Activated CD4-positive, alpha-beta T cell treated with anti-CD3 and anti-CD28 coated beads for 48 hours (primary cell): ENCODE measurements around the gene ARV1.
"Not testable (repeated sequence)": the region's sequence is repeated elsewhere in the genome, so short reads cannot be mapped to it uniquely, and the experiment has no call there.

Source experiments
- DNase-seq: peaks from one replicate; pipeline ENCODE4 v3.0.0-alpha.2; 2020

ARV1 gene

DNA sequence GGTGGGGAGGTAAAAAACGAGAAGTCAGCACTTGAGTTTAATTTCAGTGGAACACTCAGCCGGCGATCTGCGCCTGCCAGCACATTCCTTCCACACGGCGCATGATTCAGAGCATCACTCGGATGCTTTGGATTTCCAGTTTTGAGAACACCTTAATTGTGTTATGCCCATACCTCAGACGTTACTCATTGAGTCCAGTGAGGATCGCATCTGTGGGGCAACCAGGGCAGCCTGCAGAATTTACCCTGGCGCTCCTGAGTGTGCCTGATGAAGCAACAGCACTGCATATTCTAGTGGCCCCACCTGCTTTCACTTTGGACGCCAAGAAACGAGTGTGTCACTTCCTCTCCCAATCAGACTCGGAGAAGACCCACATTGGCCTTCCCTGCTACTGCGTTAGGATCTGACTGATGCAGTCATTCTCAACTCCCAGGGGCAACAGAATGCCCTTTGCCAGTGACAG lies 41.3 kb downstream of the ARV1 start:
- DNase-seq: peak; percentile 17

- no peak for DNase-seq
Observed at GRCh38 chr1:231020816-231021215, 41.9 kb downstream of the ARV1 start.

DNA sequence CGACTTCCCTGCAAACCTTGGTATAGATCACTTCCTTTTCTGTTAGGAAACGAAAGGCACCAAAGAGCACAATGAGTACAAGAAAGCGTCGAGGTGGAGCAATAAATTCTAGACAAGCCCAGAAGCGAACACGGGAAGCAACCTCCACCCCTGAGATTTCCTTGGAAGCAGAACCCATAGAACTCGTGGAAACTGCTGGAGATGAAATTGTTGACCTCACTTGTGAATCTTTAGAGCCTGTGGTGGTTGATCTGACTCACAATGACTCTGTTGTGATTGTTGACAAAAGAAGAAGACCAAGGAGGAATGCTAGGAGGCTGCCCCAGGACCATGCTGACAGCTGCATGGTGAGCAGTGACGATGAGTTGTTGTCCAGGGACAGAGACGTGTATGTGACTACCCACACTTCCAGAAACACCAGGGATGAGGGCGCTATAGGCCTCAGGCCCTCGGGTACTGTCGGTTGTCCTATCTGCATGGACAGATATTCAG lies 42.7 kb downstream of the ARV1 start:
- DNase-seq: no peak

- not testable (repeated sequence) for DNase-seq
Observed at GRCh38 chr1:231022543-231022942, 43.6 kb downstream of the ARV1 start.

GRCh38 chr1:231023150-231023549 lies 44.3 kb downstream of the ARV1 start:
- no peak for DNase-seq

DNA sequence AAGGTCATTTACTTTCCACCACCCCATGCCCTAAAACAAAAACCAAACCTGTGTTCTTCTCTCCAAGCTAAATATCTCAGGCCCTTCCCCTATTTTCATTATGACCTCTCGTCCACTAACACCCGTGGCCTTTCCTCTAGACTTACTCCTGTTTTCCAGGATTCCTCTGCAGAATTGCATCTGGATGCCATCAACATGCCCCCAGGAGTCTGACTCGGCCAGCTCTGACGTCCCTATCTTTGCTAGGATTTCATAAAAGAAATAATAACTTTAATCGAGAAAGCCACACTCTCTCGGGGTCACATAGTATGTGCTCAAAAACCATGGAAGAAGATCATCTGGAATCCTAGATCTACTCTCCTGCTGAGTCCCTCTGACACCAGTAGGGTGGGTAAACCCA lies 47.7 kb downstream of the ARV1 start:
- no peak for DNase-seq

DNA sequence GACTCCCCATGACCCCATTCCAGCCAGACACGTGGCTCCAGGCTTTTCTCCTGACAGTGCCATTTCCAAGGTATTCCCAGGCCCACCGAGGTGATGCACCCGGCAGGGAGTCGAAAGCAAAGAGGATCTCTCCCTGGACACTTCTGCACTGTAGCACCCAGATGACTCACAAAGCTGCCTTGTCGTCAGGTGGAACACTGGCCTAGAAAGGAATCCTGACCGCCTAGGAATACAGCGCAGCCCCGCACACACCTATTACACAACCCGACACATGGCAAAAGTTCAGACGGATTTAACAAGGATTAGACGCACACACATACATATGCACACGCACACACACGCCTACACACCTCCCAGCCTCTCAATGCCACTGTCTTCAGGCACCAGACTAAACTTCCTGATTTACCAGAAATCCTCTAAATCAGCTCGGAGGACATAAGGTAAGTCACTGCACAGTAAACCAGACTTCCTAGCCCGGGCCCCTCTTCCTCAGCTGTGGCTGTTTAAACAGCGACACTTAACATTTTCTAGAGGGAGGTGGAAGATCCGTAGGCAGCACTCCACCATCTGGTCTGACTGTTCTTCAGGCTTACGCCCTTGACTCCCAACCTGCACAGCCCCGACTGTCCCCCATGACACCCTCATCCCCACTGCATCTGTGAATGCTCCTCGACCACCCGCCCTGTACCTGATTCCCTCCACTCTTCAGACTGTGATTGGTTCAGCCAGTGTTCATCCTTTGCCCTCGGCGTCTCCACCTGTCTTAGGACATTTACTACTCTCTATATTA lies 48.4 kb downstream of the ARV1 start:
- DNase-seq: no peak

DNA sequence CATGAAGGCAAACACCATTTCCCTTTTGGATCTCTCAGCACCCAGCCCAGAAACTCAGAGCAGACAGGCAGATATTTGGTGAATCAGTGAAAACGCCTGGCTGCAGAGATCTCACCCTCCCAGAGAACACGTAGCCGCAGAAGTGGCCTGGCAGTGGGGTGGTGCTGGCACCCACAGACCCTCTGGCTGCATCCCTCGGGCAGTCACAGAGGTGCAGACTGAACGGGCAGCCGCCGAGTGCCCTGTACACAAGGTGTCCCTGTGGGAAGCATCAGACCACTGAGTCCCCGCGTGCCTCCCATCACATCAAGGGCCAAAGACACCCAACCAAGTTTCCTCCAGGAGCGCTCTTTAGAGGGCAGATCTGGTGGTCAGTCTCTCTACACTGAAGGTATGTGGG lies 49.1 kb downstream of the ARV1 start:
- no peak for DNase-seq

DNA sequence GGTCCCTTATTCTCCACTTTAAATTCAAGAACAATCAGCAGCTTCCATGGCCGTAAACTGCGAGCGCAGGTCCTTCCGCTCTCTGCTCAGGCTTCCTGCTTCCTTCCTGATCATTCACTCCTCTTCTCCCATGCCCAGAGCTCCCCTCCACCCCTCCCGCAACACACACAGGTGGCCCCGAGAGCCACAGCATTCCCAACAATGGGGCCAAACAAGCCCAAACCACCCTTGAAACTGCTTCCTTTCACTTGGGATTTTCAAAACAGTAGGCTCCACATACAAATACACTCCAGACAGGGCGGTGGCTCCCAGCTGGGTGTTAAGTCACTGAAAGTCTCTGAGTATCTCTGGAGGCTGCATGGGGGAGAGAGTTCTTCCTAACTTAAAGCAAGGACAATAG lies 49.8 kb downstream of the ARV1 start:
- DNase-seq: no peak

DNA sequence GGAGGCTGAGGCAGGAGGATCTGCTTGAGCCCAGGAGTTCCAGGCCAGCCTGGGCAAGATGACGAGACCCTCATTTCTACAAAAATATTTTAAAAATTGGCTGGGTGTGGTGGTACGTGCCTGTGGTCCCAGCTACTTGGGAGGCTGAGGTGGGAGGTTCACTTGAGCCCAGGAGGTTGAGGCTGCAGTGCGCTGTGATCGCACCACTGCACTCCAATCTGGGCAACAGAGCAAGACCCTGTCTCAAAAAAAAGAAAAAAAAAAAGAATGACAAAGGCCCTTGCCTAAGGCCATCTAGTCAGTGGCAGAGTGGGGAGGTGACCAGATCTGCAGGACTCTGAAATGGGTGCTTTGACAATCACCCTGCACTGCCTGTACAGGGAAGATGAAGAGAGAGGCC lies 50.4 kb downstream of the ARV1 start:
- DNase-seq: not testable (repeated sequence)

DNA sequence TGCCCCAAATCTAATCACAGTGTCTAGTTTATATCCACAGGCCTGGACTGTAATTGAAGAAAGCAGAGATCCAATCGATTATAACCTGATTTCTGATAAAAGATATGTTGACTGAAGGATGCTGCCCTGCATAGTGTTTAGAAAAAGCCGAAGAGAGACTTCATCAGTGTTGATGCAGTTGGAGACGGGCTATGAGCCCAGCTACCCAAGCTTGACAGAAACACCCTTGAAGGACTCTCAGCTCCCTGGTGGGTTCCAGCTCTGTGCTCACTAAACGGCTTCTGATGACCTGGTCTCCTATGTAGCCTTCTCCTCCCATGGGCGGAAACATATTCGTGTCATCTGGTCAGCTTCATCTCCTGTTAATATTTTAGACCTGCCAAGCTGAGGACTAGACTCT lies 50.9 kb downstream of the ARV1 start:
- DNase-seq: no peak

- DNase-seq: no peak
Observed at GRCh38 chr1:231032963-231033362, 54.1 kb downstream of the ARV1 start.

GRCh38 chr1:231035799-231036198 lies 56.9 kb downstream of the ARV1 start:
- no peak for DNase-seq

DNA sequence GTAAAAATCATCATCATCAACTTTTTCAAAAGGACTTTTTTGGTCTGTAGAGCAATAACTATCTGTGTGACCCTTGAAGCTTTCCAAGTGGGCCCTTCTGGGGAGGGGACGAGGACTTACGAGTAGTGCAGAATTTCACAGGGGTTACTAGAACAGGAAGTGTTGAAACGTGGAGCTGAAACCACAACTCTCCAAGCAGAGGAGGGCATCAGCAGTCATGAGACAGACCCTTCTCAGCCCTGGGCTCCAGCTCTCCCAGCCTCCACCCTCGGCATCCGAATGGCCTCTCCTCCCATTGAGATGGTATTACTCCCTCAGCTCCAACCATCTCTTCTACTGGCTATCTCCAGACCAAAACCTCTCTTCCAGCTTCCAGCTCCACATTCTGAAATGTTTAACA lies 57.5 kb downstream of the ARV1 start:
- no peak for DNase-seq

DNA sequence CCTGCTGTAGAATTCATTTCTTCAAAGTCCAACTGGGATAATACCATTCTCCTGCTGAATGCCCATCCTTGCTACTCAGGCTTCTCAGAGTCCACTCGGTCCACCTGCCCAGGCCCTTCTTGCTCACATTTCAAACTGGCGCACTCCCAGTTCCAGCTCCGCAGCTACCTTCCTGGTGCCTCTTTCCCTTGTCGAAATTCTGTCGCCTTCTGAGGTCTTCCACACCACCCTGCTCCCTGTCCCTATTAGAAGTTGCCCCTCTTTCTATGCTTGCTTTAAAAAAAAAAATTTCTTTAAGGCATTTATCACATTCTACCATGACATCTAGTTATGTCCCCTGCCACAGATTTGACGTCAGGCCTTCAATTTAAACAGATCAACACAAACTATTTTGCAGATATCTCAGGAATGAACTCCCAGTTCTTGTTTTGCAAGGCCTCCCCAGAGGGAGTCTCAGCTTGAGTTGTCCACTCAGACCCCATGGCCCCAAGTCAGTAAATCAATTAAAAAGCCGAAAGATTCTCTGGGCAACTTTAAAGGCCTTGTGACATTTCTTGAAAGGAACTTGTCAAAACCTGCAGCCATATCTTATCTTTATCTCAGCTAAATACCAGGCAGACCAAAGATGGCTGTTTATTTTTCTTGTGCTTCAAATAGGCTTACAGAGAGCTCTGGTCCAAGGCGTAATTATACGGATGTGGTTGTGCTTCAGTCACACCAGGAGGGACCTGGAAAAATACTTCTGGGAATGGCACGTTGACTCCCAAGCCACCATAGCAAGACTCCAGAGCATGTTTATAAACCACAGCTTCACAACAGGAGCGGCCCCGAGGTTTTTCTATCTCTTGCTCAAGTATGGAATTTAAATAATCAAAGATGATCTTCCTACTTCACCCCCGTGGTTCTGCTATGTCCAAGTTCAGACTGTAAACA lies 59.0 kb downstream of the ARV1 start:
- DNase-seq: no peak

DNA sequence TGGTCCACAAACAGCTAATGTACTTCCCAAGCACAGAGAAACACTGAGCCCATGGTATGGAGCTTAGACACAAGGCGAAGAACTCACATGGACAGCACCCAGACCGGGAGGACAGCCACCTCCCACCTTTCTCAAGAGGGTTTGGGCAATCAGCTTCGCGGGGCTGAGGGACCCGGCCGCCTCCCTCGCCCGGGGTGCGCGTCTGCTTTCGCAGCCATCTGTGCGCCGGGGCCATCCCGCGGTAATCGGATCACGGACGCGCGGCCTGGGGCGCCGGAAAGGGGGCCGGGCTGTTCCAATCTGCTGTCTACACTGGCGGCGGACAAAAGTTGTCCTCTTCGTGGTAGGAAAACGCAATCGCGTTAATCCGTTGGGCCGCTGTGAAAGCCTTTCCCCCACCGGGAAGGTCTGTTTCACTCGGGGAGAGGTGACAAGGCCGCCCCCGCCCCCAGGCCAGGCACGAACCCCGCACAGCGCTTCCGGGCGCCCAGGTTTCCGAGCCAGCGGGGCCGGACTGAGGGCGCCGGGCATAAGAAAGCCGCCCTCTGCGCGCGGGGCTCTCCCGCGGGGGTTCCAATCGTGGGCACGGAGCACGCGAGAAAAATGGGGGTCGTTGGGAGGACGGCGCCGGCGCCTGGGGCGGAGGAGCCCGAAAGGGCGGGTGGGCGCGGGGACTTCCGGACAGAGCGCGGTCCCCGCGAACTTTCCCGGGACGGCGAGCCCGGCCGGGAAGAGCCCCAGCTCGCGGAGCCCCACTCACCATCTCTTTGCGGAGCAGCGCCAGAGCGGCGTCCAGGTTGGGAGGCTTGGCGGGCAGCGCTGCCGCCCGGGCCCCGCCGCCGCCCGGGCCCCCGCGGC lies 60.5 kb downstream of the ARV1 start:
- peak; percentile 52 for DNase-seq

GRCh38 chr1:231040019-231040799 lies 61.3 kb downstream of the ARV1 start, which contains the start of gene FAM89A:
Gene FAM89A (minus strand): TSS chr1:231040254. CDS start chr1:231040211, 43 bp downstream.
- DNase-seq: peak; percentile 75

DNA sequence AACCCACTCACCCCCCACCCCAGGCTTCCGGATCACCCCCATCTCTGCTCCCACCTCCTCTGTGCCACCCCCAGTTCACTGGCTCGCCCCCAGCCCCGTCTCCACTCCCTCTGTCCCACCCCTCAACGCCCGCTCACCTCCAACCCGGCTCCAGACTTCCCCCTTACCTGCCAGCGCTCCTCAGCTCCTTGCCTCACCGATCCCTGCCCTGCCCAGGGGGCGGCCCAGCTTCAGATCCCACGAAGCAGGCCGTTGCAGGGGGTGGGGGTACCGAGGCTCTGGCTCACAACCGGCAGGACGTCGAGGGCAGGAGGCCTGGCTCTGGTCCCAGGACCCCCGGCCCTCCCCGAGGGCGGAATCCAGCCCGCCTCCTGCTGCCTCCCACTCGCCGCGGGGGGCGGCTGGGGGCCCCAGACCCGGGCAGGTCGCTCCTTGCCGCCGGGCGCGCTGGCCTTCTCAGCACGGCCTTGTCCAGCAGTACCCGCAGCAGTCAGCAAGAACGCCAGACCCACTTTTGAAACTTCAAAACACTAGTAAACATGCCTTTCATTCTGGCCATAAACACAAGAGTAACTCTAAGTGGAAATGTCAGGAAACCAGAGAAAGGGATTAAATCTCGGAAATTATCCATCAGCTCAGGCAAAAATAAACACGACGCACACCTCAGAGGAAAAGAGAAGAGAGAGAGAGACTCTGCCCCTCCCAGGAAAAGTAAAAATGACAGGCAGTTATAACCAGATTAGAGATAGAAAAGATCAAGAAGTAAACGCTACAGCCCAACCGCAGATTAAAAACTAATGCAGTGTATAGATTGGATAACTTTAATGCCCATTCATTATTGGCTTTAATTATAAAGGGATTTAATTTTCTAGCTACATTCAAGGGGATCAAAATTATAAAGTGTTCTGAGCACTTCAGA lies 62.2 kb downstream of the ARV1 start:
- no peak for DNase-seq

GRCh38 chr1:231041719-231042261 lies 62.9 kb downstream of the ARV1 start:
- DNase-seq: no peak

DNA sequence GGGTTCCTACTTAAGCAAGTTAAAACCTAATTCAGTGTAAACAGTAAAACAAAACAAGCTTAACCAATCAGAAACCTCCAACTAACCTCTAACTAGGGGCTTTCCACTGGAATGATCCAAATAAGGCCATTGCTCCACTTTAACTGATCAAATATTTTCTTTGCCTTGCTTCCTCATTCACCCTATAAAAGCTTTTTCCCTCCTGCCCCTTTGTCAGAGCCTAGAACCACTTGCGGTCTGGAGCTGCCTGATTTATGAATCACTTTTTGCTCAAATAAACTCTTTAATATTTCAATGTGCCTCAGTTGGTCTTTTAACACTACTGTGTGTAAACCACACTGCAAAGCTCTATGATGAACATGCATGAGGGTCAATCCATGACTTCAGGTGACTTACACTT lies 65.7 kb downstream of the ARV1 start:
- DNase-seq: no peak
